Fibroblast of skin of back (primary cell): ENCODE measurements around the gene IFI27L2.
A peak's percentile ranks its signal among the peaks of the same experiment; 100 is the strongest.

ENCODE experiments used
- DNase-seq: peaks from one replicate; pipeline ENCODE4 v3.0.0-alpha.2; 2013

Gene IFI27L2

DNA sequence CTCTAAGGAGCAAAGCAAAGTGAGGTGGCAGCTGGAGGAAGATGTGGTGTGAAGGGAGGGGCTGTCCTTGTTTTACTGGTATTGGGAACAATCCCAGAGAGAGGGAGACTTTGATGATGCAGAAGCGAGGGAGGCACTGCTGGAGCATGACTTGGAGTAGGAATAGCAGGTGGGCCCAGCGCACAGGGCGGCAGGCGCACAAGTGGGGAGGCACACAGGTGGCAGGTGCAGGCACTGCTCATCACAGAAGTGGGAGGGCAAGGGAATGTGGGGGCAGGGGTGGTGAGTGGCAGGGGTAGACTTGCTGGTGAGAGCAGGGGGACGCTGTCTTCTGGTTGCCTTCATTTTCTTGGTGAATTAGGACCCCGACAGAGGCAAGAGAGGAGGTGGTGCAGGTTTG lies 30.4 kb downstream of the IFI27L2 start:
- DNase-seq = no peak

DNA sequence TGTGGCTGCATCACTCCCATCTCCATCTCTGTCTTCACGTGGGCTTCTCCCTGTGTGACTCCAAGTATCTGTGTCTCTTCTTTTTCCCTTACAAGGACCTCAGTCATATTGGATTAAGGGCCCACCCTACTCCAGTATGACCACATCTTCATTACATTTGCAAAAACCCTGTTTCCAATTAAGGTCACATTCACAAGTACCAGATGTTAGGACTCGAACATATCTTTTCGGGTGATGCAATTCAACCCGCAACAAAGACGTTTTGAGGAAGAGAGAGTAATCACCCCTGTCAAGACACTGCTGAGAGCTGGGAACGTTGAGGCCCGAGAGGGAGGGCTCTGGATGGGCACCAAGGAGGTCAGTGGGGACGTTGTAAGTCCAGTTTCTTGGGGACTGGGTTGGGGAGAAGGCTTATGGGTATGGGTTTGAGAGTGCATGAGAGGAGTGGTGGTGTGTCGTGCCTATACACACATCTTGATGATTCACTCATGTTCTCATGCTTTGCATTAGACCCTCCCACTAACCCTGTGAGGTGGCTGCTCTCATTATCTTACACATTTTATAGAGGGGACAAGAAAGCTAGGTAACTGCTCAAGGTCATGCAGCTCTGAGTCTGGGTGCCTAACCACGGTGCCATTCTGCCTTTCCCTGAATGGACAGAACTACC lies 30.9 kb downstream of the IFI27L2 start:
- peak; percentile 67 for DNase-seq

DNA sequence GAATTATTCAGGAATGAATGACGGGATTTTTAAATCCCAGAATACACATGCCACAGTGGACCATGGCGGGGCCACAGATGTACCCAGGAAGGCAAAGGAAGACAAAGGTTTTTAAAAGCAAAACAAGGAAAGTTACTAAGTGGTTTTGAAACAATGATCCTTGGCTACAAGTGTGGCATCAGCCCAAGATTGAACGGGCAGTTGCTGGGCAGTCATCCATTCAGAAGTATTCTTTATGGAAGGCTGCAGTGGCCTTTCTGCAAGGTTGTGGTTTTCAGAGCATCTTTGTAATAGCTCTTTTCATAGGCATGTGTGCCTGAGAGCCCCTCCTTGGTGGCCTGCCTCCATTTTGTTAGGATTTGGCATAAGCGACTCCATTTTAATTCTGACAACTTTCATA lies 32.3 kb downstream of the IFI27L2 start:
- DNase-seq = no peak

DNA sequence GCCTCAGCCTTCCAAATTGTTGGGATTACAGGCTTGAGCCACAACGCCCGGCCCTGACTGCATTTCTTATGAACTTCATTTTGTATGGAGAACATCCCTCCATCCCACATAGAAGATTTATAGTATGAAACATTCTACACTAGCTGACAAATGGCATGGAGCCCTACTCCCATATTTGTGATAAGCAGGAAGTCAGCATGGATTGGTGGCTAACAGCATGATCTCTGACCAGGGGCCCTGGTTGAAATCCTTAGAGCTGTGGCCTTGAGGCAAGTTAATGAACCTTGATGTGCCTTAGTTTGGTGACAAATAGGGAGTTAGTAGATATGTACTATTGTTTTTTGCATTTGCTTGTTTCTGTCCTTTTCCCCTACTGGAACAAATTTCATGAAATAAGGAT lies 36.0 kb downstream of the IFI27L2 start:
- no peak for DNase-seq

DNA sequence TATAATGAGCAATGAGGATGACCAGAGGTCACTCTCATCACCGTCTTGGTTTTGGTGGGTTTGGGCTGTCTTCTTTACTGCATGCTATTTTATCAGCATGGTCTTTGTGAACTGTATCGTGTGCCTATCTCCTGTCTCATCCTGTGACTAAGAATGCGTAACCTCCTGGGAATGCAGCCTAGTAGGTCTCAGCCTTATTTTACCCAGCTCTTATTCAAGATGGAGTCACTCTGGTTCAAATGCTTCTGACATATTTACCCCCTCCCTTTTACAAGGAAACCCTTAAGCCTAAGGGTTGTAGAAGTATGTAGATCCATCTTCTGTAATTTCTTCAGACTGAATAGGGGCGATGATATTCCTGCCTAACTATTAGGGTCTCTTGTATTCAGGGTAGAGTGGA lies 39.9 kb downstream of the IFI27L2 start:
- peak; percentile 50 for DNase-seq

DNA sequence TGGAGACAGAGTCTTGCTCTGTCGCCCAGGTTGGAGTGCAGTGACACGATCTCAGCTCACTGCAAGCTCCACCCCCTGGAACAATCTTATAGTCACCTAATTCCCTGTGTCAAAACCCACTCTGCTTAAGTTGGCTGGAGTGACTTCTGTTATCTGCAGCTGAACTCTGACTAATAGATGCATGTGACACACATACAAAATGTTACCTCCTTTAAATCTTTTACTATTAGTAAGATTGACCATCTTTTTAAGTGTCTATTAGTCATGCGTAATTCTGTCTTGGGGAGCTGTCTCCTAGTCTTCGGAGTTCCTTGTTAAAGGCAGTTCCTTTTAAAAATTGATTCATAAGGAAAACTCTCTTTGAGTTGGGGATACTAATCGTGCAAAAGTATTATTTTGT lies 40.9 kb downstream of the IFI27L2 start:
- DNase-seq = peak; percentile 43

DNA sequence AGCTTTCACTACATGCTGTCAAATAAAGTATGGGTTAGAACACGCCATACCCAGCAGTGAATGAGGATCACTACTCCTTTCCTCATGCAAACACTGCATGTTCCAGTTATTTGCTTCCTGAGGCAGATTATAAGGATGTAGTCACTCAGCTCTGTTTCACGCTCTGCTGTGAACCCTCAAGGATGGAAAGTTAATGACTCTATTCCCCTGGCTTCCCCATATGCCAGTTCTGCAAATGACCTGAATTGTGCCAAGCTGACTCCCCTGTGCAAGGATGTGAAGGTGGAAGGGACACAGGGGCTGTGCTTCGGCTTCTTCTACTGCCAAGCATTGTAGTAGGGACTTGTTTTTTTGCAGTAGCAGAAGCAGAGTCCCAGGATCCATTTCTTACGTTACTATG lies 41.5 kb downstream of the IFI27L2 start:
- no peak for DNase-seq

DNA sequence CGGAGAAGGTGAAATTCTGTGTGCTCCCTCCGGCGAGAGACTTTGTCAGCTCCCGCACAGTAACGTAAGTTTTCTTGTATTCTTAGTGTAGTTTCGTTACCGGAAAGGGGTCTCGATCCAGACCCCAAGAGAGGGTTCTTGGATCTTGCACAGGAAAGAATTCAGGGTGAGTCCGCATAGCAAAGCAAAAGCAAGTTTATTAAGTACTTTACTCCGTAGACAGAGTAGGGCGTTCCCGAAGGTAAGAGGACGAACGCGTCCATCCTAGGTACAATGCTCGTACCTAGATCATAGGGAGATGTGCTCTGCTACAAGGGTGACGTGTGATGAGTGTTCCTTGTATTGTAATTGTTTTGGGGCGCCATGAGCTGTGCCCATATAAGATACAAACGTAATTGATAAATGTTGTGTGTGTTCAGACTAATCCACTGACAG lies 48.0 kb downstream of the IFI27L2 start:
- DNase-seq = no peak

DNA sequence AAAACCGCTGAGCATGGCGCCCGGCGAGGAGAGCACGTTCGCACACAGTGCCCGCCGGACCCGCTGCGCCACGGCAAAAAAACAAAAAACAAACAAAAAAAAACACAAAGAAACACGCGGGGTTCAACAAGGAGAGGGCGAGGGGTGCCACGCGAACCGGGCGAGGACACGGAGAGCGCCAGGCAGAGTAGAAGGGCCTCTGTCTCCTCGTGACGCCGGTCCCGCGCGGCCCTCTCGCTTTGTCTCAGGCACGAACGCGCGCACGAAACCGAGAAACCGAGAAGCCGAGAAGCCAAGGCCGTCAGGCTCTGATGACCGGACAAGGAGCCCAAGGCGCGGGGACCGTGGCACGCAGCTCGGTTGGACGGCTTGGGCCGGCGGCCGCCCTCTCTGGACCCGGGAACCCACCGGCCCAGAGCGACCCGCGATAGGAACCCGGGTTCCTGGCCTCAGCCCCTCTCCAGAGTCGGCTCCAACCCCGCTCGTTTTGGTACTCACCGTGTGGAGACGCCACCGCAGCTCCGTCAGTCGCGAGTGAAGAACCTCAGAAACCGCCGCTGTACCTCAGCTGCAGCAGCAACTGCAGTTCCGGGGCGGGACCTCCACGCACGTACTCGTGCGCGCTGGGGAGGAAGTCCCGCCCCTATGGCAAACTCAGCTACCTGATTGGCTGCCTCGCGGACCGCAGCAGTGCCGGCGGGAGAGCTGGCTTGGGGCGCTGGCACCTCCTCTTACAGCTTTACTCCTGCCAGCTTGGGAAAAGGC lies 48.6 kb downstream of the IFI27L2 start, which contains the start of the genes DDX24 and IFI27L1:
Gene DDX24 (minus strand): TSS at position 582 of the 765 bp plus-strand sequence. CDS start 1,460 bp downstream, outside the sequence.
Gene IFI27L1 (plus strand): TSS at position 690 of the 765 bp plus-strand sequence. CDS start 15,628 bp downstream, outside the sequence.
- DNase-seq = peak; percentile 91

DNA sequence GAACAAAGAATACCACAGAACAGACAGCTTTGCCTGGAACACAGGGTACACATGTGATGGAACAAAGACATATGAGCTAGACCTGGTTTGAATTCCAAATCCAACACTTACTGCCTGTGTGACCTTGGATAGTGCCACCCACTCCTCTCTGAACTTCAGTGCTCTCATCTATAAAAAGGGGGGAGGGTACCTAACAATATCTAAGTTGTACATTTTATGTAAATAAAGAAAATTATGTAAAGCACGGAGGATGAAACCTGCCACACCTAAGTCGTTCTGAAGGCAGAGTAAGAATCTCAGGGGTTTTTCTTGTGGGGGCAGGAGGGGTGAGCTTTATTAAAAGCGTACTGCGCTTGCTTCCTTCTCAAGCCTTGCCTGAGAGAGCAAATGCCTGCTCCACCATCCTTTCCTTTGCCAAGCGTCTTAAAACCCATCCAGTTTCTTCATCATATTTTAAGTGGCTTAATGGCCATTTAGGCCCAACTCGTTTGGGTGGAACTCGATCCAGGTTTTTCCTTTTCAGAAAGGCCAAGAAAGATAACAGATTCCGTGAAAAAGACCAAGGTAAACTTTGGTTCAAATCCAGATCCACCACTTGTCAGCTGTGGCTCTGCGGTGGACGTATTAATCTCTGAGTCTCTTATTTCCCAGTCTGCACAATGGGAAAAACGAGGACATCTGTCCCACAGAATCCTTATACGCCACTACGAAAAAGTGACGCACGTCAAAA lies 49.3 kb downstream of the IFI27L2 start:
- DNase-seq = peak; percentile 59

DNA sequence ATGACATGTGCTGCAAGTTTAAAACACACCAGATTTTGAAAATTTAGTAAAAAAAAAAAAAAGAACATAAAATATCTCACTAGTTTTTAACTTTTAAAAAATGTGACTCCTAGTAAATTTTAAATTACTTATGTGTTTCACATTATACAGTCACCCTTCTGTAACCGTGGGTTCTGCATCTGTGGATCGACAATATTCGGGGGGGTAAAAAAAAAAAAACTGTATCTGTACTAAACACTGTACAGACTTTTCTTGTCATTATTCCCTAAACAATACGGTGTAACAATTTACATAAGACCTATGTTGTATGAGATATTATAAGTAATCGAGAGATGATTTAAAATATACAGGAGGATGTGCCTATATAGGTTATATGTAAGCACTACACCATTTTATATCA lies 51.6 kb downstream of the IFI27L2 start:
- no peak for DNase-seq
